Measurements from ENCODE around the gene RAB36. TPM values are rescaled to one million over a fixed set of nuclear protein-coding genes. Genes with fewer than 3 reads are reported as not detected.

Gene RAB36
- total RNA-seq, 1 donor from 2014 or later = 0.47 TPM

DNA sequence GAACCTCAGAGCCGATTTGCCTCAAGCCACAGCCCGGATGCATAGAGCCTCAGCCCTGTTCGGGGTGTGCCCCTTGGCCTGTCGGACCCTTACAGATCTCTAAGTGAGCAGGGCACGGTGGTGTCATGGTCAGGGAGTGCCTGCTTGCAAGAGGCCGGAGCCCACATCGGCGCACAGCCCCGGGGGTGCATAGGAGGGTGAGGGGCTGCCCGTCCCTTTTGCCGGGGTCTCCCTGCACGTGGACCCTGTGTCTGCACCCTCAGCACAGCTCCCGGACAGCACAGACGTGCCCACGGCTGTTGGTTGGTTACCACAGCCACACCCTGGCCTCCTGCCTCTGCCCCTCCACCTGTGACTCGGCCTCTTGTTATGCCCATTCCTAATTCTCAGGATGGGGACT is 6.5 kb downstream of the RAB36 start:
- Histone ChIP-seq H3K27ac (replicated peaks) (no peak overlapping the region), H3K4me1 (peaks cover 8% of the 10 kb centered on the region), H3K36me3 (no peaks in the 10 kb centered on the region), H3K9me3 (replicated peaks) (no peaks in the 10 kb centered on the region), H3K27me3 (ENCODE audit: low read depth) (peaks cover 11% of the 10 kb centered on the region), H3K4me3 (no peak overlapping the region)
- intact Hi-C loops (cut with micrococcal nuclease) = no loop called here
- TF ChIP-seq, protein P1, sequence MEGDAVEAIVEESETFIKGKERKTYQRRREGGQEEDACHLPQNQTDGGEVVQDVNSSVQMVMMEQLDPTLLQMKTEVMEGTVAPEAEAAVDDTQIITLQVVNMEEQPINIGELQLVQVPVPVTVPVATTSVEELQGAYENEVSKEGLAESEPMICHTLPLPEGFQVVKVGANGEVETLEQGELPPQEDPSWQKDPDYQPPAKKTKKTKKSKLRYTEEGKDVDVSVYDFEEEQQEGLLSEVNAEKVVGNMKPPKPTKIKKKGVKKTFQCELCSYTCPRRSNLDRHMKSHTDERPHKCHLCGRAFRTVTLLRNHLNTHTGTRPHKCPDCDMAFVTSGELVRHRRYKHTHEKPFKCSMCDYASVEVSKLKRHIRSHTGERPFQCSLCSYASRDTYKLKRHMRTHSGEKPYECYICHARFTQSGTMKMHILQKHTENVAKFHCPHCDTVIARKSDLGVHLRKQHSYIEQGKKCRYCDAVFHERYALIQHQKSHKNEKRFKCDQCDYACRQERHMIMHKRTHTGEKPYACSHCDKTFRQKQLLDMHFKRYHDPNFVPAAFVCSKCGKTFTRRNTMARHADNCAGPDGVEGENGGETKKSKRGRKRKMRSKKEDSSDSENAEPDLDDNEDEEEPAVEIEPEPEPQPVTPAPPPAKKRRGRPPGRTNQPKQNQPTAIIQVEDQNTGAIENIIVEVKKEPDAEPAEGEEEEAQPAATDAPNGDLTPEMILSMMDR (IDR thresholded peaks at IDR 0.05; ENCODE audit: borderline replicate concordance) = no peak
- DNase-seq = no peak

DNA sequence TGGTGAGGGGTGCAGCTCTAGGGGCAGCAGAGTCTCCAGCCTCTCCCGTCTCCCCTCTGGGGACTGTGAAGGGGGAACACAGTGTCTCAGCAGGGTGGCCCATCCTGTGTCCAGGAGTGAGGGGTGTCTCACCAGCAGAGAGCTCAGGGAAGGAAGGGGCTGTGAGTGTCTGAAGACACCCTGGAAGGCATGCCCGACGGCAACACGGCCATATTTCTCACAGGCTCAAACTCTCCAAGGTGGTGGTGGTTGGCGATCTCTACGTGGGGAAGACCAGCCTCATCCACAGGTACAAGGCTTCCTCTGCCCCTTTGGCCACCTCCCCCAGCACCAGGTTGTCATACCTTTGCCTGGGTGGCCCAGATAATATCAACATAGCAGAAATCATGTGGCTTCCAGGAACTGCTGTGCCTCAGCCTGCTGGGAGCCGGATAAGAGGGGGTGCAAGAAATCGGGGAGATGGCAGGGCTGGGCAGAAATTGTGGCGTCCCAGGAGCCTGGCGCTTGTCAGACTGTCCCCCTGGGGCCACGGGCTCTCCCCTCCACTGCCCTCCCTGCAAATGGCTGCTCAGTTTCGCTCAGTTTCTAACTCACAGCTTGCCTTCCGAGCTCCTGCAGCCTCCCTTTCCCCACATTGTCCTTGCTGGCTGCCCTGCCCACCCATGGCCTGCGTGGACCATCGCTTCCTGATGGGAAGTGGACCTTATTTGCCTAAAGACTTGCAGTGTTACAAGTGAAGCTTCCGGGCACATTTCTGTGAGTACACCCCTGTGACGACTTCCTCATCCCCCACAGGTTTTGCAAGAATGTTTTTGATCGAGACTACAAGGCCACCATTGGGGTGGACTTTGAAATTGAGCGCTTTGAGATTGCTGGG is 7.2 kb downstream of the RAB36 start:
- Histone ChIP-seq H3K27ac (replicated peaks) (no peak overlapping the region), H3K36me3 (no peaks in the 10 kb centered on the region), H3K4me1 (peaks cover 8% of the 10 kb centered on the region), H3K4me3 (no peak overlapping the region), H3K27me3 (ENCODE audit: low read depth) (peaks cover 16% of the 10 kb centered on the region), H3K9me3 (replicated peaks) (no peaks in the 10 kb centered on the region)
- intact Hi-C loops (cut with micrococcal nuclease) = no loop called here
- TF ChIP-seq, protein P1 (IDR thresholded peaks at IDR 0.05; ENCODE audit: borderline replicate concordance) = no peak
- DNase-seq = no peak

DNA sequence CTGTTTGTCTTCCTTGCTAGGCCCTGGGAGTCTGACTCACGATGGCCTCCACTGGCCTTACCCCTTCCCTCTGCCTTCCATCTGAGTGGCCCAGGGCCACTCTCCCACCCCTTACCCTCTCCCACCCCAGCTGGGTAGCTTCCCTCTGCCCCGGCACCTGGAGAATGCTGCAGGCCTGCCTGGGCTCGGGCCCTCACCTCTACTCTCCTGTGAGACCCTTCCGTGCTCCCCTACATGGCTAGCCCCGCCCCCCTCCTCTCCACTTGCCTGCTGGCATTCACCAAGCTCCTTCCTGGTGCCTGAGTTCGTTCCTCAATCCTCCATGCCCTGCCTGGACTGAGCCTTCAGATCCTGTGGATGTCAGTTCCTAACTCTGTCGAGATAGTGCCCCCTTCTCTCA is 8.7 kb downstream of the RAB36 start:
- no peaks in the 10 kb centered on the region for H3K9me3 ChIP-seq (replicated peaks)
- H3K4me1 ChIP-seq = peaks cover 8% of the 10 kb centered on the region
- no peak overlapping the region for H3K27ac ChIP-seq (replicated peaks)
- peaks cover 16% of the 10 kb centered on the region for H3K27me3 ChIP-seq (ENCODE audit: low read depth)
- no peak for DNase-seq
- intact Hi-C loops (cut with micrococcal nuclease) = no loop called here
- H3K4me3 ChIP-seq = no peak overlapping the region
- H3K36me3 ChIP-seq = no peaks in the 10 kb centered on the region
- TF ChIP-seq, protein P1 (IDR thresholded peaks at IDR 0.05; ENCODE audit: borderline replicate concordance) = no peak

DNA sequence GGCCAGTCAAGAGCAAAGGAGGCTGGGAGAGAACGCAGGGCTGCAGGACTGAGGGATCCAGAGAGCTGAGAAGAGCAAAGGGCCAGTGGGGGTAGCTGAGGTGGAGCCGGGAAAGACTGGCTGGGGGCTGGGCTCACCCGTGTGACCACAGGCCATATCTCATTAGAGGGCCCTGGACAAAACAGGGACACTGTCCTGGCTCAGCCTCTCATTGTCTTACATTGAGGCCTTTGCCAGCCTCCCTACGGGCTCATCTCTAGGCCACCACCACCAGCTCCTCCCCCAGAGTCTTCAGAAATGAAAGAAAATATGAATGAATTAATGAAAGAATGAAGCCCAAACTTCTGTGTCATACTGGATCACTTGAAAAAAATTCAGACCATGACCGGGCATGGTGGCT is 9.2 kb downstream of the RAB36 start:
- H3K27ac ChIP-seq (replicated peaks) = no peak overlapping the region
- H3K36me3 ChIP-seq = no peaks in the 10 kb centered on the region
- TF ChIP-seq, protein P1 (IDR thresholded peaks at IDR 0.05; ENCODE audit: borderline replicate concordance) = no peak
- peaks cover 7% of the 10 kb centered on the region for H3K4me1 ChIP-seq
- H3K4me3 ChIP-seq = no peak overlapping the region
- no peaks in the 10 kb centered on the region for H3K9me3 ChIP-seq (replicated peaks)
- peaks cover 16% of the 10 kb centered on the region for H3K27me3 ChIP-seq (ENCODE audit: low read depth)
- no peak for DNase-seq
- intact Hi-C loops (cut with micrococcal nuclease) = no loop called here

DNA sequence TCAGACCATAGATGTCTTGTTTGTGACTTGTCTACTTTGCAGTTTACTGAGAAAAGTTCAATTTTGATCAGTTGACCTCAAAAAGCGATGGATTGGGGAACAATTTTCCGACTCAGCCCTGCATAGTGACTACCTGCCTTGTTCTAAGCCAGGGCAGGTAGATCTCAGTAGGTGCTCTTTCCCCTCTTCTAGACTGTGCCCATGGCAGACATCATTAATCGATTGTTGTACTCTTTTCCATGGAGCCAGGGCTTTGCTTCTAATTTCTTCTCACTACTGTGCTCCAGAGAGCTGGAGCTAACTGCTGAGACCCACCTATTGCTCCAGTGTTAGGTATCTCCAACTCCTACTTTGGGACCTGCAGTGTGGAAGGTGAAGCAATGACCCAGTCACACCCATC is 9.9 kb downstream of the RAB36 start:
- Histone ChIP-seq H3K4me3 (no peak overlapping the region), H3K9me3 (replicated peaks) (no peaks in the 10 kb centered on the region), H3K4me1 (no peaks in the 10 kb centered on the region), H3K27me3 (ENCODE audit: low read depth) (peaks cover 16% of the 10 kb centered on the region), H3K27ac (replicated peaks) (no peak overlapping the region), H3K36me3 (no peaks in the 10 kb centered on the region)
- TF ChIP-seq, protein P1 (IDR thresholded peaks at IDR 0.05; ENCODE audit: borderline replicate concordance) = no peak
- no peak for DNase-seq
- intact Hi-C loops (cut with micrococcal nuclease) = no loop called here
